Stimulated activated CD4-positive, alpha-beta T cell treated with anti-CD3 and anti-CD28 coated beads, Interleukin-1b, Interleukin-23, amount 100 ng/mL, for 48 hours (primary cell): ENCODE measurements around the gene NT5DC2.

ENCODE experiments used
- DNase-seq: peaks from one replicate; pipeline ENCODE4 v3.0.0-alpha.2; 2020

Gene NT5DC2

DNA sequence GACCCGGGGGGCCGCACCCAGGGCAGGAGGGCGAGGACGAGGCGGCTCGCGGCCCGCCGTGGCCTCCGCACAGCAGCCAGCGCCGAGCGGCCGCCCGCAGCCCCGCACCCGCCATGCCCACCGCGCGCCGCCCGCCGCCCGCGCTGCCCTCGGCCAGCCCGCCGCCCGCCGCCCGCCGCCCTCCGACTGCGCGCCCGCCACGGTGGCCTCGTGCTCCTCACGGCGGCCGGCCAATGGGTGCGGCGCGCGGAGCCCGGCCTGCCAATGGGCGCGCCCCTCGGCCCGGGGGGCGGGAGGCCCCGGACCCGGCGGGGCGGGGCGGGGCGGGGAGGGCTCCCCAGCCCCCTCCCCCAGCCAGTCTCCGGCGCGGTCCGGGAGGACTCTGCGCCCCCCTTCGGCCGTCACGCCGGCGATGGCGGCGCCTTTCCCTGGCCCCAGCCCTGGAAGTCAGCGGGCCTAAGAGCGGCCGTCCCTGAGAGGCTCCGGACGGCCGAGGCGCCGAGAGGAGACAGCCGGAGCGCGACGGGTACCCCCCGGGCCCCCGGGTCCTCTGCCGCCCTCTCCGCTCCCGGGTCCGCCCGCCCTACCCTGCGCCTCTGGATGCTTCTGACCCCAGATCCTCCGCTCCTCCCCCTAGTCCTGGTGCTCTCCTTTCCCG is at the start of gene NT5DC2:
NT5DC2 (minus strand) TSS at position 235 of the 658 bp plus-strand sequence; CDS start at position 115, 120 bp downstream.
- DNase-seq = peak; percentile 60

DNA sequence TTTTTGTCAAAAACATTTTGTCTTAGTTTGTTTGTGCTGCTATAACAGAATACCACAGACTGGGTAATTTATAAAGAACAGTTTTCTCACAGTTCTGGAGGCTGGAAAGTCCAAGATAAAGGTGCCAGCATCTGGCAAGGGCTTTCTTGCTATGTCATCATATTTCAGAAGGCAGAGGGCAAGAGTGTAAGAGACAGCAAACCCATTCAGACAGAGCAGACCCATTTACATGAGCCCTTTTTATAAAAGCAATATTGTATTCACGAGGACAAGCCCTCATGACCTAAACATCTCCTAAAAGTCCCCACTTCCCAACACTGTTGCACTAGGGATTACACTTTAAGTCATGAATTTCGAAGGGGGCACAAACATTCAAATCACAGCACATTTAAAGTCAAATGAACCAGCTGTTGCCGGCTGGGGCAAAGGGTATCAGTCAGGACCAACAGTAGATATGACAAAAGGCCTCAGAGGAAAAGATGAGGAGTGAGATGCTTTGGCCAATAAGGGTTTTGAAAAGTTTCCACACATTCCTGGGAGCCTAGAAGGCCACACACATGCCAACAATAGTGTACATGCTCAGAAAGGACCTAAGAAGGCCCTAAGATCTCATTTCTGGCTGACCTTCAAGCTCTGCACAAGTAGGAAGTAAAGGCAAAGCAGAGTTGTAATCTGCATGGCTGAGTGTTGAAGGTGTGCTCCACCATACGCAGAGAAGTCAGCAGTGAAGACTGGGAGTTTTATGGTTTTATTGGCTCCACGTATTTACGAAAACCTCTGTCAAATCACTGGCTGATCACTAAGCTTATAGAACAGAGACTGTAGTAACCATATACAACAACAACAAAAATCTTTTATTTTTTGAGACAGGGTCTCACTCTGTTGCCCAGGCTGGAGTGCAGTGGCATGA is 40.7 kb upstream of the NT5DC2 start:
- no peak for DNase-seq

DNA sequence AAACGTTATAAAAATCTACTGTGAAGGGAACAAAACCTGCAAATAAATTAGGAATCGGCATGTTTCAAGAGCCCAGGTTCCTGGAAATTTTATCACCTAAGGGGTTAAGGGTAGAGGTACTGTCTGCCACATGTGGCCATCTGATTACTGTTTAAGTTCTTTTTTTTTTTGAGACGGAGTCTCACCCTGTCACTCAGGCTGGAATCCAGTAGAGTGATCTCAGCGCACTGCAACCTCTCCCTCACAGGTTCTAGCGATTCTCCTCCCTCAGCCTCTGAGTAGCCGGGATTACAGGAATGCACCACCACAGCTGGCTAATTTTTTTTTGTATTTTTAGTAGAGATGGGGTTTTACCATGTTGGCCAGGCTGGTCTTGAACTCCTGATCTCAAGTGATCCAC is 38.6 kb upstream of the NT5DC2 start:
- no peak for DNase-seq

DNA sequence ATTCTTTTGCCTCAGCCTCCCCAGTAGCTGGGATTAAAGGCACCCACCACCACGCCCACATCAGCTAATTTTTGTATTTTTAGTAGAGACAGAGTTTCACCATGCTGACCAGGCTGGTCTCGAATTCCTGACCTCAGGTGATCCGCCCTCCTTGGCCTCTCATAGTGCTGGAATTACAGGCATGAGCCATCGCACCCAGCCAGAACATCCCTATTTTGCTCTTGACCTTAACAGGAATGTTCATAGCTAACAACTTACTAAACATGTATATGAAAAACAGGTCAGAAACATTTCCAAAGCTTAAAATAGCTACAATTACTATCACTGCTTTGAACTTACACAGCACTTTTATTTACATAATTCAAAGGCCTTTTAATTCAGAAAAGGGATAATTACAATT is 36.4 kb upstream of the NT5DC2 start:
- no peak for DNase-seq

DNA sequence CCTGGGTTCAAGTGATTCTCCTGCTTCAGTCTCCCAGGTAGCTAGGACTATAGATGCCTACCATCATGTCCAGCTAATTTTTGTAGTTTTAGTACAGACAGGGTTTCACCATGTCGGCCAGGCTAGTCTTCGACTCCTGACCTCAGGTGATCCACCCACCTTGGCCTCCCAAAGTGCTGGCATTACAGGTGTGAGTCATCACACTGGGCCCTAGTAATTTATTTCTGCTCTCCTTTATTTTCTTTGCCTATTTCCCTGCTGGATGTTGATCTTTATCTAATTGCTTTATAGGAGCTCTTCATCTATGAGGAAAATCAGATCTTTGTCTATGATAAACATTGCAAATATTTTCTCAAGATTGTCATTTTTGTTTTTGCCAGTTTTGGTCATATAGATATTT is 34.4 kb upstream of the NT5DC2 start:
- DNase-seq = no peak

DNA sequence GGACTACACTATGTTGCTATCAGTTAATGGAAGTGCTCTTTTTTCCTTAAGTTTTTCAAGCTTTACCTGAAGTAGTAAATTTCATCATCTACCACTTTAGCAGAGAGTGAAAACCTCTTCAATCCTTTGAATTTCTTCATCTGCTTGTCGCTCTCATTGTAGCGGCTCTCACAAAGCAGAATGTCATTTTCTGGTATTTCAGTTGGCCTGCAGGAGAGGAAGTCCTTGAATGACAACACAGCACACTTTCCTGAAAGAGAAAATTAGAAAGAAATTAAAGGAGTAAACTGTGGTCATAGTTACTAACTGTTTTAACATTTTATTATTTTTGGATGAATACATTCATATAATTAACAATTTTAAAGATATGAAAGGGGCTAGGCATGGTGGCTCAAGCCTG is 30.3 kb upstream of the NT5DC2 start:
- no peak for DNase-seq

DNA sequence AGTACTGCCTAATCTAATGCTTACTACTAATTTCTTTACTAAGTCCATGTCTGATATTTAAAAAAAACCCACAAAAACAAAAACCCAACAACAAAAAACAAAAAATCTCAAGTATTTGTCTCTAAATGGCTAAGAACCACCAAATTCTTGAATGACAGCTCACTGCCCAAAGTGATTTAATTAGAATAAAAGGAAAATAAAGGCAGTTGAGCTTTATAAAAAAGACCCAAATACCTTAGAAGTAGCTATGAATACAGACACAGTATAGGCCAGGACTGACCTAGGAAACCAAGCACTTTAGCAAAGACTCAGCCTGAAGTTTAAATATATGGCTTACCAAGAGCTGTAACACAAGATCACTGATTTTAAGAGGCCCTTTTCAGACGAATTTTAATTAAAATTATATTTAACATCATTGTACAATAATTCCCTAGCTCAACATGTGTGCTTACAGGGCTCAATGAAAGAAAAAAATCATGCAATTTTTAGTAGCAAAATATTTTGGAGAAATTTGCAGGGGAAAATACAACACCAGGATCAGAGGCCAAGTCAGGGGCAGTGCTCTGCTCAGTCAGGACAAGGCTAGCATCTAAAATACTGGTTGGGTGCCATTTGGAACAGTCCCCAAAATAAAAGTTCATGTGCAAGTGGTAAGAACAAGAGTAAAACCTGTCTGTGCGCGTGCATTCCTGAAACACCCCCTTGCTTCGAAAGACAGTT is 27.5 kb upstream of the NT5DC2 start:
- DNase-seq = no peak

DNA sequence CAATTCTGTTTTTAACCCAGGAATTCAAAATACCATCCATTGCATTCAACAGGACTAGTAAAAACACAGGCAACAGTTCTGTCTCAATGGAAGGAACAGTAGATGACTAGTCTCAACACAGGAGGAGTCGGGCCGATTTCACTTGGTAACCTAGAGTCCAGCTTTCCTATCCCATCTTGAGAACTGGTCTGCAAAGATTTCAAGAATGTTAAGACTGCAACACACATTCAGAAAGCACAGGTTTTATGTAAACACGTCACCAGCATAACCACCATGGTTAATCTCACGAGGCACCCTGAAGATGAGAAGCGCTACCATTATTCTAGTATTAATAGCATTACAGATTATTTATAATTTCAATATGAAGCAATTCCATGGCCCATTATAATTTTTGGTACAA is 24.8 kb upstream of the NT5DC2 start:
- no peak for DNase-seq

DNA sequence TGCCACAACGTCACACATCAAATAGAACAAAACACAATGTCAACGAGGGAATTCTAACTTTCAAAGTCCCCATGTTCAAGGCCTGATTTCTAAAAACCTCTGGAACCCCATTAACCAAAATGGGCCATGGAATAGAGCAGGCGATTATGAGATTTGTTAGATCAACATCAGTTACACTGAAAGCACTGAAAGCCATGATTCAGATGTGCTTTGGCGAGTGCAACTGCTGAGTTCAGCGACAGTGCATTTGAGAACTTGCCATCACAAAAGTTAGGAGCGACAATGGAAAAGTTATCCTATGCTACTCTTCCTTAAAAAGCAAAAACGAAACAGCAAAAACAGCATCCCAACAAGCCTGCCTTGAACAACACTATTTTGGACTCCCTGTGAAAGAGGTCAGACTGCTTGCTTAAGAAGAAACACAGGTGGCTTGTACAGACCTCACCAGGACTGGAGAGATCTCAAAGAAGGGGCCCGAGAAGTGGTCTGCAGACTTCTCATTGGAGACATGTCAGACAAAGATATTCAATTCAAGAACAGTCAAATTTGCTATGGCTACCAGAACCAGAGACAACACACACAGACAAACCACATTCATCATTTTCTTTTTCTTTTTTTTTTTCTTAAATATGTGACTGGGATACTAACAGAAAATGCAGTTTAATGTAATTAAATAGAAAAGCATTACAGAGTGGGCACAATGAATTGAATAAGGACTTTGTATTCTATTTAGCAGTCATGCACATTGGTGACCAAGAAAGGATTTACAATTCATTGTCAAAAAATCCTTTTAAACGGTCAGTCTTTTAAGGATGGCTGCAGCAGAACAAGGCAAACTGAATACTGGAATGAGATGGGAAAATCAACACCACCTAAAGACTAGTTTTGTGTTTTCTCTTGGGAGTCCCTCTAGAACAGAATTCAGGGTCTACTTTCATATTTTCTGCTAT is 23.6 kb upstream of the NT5DC2 start:
- no peak for DNase-seq

DNA sequence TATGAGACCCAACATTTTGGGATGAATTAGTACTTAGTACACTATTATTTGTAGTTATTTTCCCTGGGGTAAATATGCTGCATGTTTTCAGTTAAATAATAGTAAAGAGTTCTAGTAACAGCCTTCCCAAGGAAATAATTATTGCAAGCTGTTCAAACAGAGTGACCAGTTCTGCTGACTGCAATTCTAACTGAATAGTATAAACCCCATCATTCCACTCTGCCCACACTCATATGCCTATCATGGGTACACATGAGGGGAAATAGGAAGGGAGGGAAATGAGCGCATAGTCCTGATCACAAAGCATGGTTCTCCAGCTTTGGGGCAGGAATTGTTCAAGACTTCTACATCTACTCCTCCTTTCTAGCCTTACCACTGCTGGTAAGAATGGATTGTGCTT is 21.4 kb upstream of the NT5DC2 start:
- DNase-seq = no peak

DNA sequence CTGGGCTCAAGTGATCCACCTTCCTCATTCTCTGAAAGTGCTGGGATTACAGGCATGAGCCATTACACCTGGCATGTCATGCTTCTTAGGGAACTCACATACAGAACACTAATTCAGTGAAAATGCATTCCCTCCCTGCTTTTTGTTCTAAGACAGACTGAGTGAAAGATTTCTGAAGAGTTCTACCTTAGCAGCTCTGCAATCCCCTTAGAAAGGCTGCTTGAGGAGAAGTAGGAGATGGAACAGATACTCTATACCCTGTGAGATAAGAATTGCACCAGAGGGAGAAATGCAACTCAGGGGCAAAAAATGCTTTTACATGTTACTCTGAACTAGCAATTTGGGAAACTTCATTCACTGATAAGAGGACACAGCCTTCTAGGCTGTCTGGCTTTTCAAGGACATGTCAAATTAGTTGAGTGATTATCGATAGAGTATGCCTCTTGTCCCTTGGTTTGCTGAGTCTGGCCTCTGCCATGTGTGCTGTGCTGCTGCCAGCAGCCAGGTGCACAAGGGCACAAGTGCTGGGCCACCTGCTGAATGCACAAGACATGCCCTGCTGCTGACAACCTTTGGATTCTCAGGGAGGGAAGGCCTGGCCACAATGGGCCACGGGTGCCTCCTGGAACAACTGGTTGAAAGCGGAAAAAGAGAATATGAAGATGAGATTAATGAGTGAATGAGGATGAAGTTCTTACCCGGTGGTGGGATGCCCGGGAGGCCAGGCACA is 20.5 kb upstream of the NT5DC2 start:
- no peak for DNase-seq

DNA sequence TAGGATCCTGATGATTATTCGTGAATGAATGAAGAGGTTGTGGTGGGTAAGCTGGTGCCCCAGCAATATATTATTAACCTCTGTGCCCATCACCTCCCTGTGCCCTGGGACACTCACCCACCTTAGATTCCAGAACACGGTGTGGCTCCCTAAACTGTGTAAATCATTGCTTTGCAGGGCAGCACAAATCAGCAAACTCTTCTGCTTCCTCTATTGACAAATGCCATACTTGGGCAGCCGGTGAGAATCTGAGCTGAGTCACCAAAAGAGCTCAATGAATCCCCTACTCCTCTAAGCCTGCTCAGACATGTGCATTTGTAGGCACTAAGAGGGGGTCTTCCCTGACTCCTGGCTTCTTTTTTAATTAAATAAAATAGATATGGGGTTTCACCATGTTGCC is 18.4 kb upstream of the NT5DC2 start:
- DNase-seq = no peak

DNA sequence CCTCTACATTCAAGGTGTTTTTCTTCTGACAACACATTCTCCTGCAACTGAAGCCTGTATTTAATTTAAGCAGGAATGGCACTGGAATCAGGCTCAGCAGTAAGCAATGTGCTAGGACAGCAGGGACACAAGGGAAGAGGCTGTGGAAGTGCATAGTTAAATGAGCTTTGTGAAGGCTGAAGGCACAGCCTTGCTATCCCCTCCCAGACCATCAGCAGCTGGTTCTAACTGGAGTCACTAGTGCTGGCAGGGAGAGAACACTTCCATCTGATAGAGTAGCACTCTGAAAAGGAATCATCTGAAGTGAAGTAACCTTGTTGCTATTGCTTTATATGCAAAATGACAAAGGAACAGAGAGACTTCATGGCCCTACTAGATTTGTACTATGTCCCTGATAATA is 17.5 kb upstream of the NT5DC2 start:
- DNase-seq = no peak

DNA sequence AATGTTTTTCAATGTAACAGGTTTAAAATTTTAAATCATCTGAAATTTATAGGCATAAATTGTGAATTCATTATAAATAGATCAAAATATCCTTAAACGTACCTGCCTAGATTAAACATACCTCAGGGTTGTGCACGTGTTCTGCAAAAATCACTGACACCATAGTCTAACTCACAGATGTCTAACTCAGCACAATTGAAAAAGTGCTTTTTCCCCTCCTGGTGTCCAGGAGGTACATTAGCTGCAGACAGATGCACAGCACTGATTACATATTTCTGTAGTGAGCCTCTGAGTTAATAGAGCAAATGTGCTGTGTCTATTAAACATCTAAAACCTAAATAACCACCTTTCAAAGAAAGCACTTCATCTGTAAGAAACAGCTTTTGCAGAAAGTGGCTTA is 13.5 kb upstream of the NT5DC2 start:
- DNase-seq = no peak

DNA sequence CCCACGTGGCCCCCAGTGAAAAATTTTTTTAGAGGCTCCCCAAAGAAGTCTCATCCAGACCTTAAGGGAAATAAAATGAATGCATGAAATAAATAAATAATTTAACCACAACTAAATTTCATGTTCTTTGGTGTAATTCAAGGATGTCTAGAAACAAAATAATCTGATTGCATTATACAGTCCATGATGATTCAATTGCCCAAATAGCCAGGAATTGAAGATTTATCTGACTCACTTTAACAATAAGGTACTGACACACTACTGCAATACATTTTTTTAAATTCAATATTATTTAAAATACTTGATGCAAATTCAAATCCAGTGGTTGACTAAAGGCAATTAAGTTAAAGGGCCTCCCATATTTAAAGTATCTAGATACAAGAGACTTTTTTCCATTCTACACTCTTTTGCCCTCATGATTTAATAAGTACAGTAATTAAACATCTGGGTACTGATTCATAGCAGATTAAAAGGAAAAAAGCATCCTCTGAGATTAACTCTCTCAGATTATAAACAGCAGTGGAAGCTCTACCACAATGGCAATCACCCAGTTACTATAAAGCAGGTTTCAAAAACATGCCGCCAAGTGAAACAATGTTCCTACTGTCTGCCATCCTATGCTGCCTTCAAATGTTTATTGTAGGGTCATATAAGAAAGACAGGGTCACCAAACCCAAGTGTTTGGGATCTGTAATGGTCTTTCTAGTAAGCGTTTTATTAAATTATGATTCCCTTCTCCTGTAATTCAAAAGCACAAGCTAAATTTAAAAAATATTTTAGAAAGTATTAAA is 12.6 kb upstream of the NT5DC2 start:
- no peak for DNase-seq

DNA sequence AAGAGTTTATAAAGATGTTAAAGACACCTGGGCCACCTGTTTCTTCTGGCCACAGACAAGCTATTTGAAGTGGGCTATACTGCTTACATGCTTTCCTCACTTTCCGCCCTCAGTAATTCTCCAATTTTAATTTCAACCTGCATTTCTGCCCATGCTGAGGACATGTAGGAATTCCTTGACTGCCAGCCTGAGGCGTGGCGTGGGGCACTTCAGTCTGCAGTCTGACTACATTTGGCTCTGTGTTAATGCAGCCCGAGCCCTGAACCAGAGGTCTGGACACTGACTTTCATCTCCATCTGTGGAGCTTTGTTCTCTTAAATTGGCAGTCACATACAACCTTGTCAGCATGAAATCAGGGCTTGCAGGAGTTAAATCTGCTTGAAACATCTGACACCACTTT is 11.3 kb upstream of the NT5DC2 start:
- no peak for DNase-seq

DNA sequence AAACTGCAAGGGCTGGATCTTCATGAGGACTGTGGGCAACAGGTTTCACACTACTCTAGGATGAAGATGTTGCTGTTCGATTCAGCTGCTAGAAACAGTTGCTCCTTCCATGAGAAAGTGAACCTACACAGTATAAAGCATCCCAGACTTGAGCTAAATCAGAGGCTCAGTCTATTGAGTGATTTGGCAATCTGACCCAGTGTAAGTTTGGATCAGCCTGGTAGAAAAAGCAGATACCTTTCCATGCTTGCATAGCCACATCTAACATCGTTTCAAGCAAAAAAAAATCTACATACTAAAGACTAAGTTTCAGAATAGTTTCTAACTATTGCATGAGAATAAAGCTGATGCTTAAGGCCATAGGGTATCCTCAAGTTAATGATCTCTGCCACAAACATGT is 7.4 kb upstream of the NT5DC2 start:
- DNase-seq = no peak

DNA sequence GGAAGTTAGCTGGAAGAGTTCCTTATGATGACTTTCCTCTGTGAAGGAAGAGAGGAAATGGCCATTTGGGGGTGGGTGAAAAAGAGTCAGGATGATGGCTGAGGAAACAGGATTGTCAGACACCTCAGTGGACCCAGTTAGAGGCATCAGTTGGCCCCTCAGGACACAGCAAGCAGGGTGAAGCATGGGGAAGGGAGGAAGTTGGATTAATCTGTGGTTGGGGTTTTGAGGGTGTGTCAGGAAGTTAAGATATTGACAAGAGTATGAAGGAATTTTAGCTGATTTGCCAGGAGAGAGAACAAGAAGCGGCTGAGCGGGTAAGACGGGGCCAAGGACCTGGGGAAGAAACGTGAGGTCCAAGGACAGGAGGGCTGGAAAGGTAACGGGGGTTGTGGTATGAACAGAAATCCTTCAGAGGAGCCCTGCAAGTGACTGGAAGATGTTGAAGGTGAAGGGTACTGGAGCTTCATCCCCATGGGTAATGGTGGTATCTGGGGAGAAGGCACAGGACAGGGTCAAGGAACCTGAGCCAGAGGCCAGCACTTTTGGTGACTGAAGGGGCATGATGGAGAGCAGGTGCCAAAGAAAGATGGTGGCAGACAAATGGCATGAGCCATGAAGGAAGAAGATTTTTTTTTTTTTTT is 5.5 kb upstream of the NT5DC2 start:
- DNase-seq = no peak

DNA sequence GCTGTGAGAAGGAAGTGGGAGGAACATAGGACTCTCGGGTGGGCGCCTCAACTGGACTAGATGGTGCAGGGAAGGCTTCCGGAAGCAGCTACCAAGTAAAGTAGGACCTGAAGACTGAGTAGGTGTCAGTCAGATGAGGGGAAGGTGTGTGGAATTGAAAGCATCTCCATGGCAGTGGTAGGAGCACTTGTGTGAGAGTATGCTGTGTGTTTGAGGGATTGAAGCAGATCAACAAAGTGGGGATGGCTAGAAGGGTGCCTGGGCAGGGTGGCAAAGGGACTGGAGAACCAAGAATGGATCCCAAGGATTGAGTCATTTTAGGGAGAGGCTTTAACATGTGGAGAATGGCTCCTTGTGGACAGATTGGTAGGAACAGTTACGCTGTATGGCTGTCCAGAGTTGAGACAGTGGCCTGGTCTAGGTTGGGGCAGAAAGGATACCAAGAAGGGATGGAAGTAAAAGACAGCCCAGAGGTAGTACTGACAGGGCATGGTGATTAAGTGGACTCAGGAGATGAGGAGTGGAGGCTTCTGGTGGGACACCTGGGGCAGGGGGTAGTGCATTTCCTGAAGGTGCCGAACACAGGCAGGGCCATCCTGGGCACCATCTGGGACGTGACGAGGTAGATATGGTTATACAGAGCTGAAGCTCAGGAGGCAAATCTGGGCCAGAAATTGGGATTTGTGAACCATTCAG is 4.2 kb upstream of the NT5DC2 start:
- DNase-seq = no peak

DNA sequence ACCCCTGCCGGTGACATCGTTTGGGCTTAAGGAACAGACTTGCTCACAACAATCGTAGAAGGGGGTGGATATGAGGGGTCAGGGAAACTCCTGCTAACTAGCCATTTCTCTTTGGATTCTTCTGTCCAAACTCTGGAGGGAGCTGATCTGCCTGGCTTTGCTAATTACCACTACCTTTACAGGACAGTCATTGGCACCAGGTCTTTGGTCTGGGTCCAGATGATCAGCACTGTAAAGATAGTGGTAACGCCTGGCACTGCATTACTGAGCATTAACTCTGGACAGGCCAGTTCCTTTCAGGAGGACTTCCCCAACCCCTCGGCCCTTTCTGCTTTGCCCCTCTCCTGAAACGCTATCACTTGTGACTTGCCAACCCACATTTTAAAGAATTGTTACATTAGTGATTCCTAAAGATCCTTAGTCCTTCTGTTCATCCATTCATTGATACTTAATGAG is 3.5 kb upstream of the NT5DC2 start:
- DNase-seq = no peak
